AG20443 (cell line): Measurements from ENCODE around the gene NRXN3.

Experiments used
- DNase-seq: peaks from one replicate; pipeline ENCODE4 v3.0.0; 2012; ENCODE audit warnings: low spot score, mixed read lengths

NRXN3 gene

DNA sequence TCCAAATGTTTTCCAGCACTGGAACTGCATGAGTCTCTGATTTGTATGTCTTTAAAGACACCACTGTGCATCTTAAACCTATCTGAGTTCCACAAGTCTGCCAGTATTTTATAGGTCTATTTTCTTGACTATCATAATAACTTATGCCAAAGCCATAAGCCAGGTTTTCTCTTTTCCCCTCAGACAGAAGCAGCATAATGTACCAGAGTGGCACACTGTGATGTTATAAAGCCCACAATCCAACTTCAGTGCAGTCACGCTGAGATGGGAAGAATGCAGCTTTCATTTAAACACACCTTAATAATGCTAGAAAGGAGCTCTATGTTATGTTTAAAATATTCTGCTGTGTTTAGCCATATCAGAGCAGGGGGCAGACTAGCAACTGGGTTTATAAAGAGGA, 1117.8 kb downstream of the NRXN3 start:
- DNase-seq = no peak

DNA sequence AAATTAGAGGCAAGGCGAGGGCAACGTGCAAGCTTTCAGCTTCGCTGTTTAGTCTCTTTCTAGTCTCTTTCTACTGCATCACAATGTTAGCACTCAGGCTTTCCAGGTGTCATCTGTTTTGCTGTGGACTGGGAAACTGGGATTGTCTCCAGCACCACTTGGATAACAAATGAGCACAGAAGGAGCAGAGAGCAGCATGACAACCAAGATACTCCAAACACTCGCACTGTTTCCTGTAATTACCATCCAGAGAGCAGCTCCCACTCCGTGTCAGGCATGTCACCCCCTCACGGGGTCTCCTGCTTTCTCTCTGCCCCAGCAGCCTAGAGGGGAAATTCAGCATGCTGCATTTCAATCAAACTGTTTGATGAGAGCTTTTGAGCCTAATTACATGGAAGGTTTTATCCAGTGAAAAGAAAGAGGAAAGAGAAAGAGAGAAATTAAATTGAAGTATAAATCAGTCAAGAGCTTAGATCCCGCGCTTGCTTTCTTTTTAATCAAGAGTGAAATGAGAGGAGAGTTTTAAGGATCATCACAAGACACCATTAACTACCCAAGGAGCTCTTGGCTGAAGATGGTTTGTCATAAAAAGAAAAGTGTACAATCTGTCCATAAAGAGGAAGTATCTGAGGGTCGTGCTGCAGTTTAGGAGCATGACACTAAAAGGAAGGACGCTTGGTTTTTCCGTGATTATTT, 1123.5 kb downstream of the NRXN3 start:
- DNase-seq = no peak

DNA sequence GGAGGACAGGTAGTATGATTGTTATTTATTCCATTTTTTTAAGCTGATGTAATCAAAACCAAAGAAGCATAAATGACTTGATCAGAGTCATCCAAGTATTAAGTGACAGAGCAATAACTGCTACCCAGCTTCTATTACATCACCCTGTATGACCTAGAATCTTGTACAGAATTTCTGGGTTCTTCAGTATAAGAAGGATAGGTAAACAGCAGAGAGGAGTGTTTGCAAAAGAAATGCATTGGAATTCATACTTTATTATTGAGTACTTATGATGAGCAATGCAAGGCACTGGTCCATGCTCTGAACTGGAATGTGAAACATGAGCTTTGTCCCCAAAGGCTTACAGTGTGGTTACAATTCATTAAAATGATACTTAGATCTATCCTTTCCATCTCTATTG, 1124.3 kb downstream of the NRXN3 start:
- DNase-seq = no peak

DNA sequence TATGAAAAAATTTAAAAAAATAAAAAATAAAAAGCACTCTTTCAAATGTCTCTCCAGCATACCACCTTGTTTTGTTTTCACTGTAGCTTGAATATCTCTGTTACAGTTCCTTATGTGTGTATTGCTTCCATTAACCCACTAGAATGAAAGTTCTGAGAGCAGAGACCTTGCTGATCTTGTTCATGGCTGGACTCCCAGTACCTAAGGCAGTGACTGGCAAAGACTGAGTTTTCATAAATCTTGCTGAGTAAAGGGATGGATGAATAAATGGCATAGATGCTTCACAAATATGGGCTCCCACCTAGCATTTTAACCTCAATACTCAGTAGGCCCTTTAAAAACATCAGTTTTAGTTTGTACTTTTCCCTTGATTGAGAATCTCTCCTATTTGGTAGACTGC, 1125.2 kb downstream of the NRXN3 start:
- DNase-seq = no peak

DNA sequence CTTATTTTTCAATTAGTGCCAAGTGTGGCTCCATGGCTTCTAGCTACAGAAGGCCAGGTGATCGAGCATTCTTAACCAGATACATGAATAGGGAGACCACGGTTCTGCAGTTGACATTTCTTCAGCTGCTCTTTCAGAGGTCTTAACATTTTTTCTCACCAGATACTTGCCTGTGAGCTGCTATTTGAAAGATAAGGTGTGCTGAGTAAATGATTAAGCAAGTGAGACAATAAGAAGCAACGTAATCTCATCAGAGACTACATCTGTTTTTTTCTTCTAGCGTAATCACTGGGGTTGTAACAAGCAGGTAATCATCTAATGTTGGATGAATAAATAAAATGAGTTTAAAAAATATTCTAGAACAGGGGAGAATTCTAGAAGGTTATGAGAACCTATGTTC, 1128.2 kb downstream of the NRXN3 start:
- DNase-seq = no peak

DNA sequence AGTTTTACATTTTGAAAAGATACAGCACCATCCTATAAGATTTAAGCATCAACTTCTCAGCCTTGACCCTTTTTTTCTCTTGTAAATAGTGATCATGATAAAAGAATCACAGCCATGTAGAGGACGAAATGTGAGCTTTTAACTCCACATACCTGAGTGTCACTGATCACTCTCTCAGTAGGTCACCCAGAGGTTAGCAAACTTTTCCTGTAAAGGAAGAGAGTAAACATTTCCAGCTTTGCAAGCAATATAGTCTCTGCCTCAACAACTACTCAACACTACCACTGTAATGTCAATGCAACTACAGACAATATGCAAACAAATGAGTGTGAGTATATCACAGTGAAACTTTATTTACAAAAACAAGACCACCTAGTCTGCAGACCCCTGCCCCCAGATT, 1129.0 kb downstream of the NRXN3 start:
- DNase-seq = no peak

DNA sequence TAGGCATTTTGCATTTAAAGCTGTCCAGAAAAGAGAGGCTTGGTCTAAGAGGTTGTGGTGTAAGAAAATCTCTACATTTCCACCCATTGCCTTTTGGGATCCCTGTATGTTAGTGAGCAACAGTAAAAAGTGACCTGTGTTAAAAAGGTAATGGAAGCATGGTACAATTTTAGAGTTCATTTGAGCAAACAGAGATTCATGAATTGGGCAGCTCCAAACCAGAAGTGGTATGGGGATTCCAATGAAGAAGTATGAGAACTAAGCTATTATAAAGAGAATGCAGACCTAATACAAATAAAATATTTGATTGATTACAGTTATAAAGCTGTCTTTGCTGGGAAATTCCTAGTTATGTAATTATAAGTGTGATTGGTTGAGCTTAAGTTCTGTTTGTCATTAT, 1134.1 kb downstream of the NRXN3 start:
- DNase-seq = no peak

DNA sequence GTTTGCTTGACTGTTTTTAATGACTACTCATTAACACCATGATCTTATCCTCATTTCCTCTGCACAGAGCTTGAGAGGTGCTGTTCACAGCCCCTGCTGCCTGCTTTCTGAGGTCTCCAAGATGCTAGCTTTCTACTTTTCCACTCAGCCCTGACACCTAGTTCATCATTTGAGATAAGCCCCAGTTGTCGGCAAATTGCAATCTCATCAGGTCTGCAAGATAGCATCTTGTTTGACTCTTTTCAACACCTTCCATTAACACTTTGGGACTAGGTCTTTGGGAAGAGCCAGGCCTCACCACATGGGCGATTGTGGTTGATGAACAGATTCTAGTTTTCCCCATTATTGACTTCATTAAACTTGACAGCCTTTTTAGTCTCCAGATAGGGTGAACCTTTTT, 1136.4 kb downstream of the NRXN3 start:
- DNase-seq = no peak

DNA sequence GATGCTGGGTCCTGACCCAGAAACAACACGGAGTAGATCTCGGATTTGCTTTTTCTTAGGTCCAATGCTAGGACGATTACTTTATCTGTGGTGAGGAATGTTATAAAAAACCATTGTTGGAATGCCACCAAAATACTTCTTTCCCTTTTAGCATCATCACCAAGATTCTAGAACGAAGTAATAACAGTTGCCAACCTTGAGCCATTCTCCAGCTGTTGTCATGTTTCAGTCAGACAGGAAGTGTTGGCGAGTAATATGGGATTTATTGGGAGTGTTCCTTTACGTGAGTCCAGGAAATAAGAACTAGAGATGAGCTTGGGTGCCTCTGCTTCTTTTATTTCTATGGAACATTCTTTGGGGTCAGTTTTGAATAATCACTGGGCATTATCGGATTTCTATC, 1148.2 kb downstream of the NRXN3 start:
- no peak for DNase-seq

DNA sequence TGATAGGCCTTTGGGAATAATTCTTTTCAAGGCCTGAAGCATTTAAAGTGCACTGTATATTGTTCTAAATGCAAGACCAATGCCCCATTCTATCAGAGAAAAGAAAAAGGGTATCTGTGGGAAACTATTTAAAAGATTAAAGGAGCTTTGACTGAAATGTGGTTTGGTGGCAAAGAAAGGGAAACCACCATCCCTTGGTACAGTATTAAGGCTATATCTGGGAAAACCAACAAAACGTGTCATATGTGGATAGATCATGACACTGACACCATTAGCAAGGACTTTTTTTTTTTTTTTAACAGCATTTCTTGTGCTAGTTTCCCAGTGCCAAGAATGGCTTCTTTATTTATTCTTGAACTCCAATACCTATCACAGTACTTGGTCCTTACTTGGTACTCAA, 1150.4 kb downstream of the NRXN3 start:
- DNase-seq = no peak

DNA sequence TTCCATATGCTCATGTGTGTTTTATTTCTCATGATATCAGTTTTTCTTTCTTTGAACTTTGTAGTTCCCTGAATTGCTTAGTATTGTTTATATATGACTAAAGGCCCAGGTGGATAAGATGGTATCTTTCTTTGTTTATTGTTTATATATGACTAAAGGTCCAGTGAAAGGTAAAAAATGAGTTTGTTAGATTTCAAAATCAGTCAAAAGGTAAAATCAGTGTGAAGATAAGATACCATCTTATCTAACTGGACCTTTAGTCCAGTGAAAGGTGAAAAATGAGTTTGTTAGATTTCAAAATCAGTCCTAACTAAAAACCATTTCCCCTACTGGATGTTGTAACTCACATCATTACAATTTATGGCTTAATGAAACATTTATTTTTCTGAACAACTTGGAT, 1150.9 kb downstream of the NRXN3 start:
- DNase-seq = no peak

DNA sequence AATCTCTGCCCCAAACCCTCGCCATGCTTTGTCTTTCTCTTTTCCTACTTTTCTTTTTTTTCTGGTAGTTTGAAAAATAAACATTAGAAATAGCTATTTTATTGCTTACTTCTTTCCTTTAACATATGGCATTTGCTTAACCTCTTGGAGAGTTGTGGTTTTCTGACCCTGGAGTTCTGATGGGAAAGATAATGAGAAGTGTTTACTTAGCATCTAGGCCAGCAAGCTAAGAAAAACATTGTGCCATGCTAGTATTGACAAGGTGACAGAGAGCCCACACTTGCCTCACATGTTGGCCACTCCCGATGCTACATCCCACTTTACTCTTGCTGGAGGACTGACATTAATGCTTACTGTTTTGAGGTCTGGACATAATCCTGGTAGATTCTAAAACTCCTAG, 1154.9 kb downstream of the NRXN3 start:
- no peak for DNase-seq

DNA sequence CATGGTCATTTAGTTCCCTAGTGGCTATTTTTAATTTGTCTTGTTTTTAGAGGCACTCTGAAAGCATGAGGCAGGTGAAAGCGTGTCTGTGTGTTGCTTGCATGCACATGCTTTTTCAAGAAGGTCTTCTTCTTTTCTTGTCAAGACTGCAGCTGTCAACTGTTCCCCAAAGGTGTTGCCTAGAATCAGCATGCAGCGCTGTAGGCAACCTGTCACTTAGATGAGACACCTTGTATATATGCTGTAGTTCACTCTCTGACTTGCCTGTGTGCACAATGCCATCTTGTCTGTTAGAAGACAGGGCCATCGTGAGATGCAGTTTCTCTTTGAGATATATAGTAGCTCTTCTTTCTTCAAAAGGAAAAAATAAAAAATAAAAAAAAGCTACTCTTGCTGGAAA, 1155.4 kb downstream of the NRXN3 start:
- DNase-seq = no peak

DNA sequence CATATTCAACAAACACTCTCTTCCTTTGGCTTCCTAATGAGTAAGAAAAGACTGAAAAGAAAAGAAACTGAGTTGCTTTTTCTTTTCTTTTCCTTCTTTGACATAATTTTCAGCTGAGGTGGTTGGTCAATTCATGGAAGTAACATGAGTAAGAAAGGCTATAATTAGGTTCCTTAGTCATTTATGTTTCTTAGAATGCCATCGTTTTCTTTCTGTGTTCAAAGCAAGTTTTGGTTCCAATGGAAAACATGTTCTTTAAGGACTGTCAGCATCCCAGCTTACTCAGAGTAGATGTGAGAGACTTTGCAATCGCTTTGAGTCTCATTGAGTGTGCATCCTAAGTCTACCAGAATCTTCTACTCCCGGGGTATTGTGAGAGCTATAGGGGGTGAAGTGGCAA, 1158.7 kb downstream of the NRXN3 start:
- DNase-seq = no peak

DNA sequence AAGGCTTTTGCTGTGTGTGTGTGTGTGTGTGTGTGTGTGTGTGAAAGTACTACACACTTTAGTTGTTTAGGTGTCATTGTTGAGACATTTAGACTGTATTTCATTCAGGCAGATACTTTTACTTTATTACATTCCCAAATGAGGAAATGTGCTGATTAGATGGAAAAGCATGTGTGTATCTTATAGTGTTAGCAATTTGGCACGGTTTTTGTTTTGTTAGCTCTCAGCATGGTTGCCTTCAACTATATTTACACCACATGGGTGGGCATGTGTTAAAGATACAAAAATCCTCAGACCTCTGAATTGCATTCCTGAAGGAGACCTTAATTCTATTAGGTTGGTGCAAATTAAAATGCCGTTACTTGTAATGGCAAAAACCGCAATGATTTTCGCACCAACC, 1161.7 kb downstream of the NRXN3 start:
- no peak for DNase-seq

DNA sequence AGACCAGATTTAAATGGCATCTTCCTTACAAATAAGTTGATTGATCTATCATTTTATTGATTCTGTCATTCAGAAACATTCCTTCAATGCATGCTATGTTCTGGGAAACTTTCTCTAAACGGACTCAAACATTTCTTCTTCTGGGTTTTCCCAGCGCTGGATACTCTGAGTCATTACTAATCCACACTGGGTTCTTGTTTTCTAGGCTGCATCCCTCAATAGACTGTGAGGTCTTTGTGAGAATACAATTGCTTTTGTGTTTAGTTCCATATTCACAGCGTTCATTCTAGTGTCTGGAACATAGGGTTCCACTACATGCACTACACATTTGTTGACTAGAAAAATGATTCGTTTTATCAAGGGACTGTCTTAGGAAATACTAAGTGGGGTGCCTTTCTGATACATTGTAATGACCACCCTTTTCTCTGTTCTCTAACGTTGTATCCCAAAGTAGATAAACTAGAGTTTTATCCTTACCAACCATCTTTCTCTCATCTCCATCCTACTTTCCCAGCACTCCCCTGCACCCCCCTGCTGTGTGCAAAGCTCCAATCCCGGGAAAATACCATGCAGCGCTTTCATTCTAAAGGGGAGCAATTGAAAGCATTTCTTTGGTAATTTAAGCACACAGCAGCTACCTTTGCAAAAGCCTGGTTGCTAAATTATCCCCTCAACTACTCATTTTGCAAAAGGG, 1162.5 kb downstream of the NRXN3 start:
- DNase-seq = no peak

DNA sequence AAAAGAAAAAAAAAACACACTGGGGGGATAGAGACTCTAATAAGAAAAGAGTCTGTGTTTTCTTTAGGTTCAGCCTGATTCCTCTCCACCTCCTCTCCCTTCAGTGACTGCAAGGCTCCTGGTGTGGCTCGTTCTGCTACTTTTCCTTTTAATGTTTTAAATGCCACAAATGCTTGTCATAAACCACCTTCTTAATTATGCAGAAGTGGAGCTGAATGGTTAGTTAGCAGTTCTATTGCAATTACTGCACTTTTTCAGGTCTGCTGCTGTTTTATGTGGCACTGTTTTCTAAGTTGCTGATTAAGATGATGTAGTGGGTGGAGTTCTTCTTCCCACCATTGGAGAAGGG, 1163.0 kb downstream of the NRXN3 start:
- no peak for DNase-seq

DNA sequence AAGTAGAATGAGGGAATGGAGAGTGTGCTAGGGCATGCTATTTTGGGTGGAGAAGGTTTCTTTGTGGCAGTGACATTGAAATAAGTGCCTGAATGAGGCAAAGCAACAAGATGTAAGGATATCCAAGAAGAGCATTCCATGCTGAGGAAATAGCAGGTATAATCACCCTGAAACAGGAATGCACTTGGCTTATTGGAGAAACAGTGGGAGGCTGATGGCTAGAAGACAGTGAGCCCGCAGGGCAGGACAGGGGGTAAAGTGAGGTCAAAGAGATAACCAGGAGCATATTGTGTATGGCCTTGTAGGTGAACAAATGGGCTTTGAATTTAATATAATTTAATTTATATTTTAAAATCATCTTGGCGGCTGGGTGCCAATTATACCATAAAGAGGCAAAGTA, 1164.1 kb downstream of the NRXN3 start:
- no peak for DNase-seq

DNA sequence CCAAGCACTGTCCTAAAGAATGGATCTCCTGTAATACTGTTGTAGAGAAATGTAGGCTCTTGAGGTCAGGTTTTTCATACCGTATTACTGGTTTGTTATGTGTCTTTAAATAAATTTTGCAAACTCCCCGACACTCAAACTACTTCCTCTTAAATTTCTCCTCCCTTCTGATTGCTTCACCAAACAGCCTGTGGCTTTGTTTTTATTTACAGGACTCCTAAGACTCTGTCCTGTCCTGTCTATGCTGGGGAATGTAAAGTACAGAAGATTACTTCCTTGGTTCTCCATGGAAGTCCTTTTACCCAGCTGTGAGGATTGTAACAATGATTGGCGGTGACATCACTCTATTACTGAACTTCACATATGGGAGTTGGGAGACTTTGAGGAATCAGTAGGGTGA, 1167.6 kb downstream of the NRXN3 start:
- no peak for DNase-seq

DNA sequence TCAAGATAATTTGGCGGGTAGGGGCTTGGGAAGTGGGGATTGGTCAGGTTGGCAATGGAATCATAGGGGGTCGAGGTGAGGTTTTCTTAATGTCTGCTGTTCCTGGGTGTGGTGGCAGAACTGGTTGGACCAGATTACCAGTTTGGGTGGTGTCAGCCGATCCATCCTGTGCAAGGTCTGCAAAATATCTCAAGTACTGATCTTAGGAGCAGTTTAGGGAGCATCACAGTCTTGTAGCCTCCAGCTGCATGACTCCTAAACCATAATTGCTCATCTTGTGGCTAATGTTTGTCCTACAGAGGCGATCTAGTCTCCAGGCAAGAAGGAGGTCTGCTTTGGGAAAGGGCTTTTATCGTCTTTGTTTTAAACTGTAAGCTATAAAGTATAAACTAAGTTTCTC, 1172.8 kb downstream of the NRXN3 start:
- DNase-seq = no peak

DNA sequence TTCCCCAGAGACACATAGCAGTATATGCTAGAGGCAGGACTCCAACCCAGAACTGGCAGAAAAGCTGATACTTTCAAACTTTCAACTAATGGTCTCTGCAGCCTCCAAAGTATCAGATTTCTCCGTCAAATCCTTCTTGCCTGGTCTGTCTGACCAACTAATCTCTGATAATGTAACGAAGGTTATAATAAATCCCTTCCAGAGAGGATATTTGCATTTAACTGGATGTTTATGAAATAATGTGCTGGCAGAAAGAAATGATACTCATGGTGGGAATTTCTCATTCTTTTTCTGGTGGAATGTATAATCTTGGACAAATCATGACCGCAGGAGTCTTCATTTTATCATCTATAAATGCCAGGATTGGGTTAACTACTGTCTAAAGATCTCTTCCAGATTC, 1180.8 kb downstream of the NRXN3 start:
- DNase-seq = no peak

DNA sequence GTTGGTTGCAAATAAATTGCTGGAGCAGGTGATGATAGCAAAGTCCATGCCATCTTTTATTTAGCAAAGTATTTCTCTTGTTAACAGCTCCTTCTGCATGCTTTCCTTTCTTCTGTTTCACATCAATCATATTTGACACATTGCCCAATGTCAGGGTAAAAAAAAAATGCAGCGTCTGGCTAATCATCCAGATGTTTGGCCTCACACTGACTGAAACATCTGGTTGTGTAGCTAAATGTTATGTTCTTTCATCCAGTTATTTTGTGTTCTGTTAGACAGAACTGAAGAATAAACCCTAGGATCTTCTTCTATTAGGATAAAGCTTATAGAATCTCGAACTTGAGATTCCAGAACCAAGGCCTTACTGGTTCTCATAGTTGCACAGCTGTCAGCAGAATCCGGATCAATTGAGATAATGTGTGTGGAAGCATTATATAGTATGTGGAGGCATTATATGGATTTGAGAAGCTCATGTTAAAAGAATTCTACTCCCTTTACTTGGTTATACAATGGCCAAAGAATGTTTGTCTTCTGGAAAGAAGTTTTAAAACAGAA, 1182.0 kb downstream of the NRXN3 start:
- no peak for DNase-seq

DNA sequence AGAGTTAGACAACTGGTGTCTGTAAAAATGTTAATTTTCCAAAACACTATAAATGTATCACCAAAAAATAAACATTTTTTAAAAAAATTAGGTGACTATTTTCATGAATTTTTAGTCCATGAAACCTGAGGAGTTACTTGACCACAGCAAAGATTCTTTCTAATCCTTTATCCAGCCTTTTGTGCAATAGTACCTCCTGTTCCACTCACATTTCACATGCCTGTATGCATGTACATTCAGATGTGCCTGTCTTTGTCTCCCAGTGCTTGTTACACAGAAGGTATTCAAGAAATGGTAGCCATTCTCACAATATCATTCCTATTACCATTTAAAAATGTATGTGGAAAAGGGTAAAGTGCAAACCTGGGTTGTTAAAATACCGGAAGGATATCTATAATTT, 1184.2 kb downstream of the NRXN3 start:
- DNase-seq = no peak

DNA sequence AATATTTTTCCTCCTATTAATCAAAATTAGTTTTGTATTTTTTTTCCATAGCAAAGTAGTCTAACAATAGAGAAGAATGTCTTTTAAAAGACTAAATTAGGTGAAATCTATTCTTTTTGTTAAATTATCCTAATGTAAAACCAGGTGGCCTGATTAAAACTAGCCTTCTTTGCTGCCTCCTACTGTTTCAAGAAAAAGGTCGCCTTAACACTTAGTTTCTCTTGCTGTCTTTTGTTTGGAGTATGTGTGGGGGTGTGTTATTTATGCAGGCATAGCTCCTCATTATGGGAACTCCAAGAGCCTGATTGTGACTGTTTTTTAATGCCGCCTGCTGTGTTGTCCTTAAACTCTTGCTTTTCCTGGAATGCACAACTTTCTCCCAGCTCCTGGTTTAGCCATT, 1185.9 kb downstream of the NRXN3 start:
- DNase-seq = no peak
